OCI-M2 (cell line): ENCODE data around the gene ATG2A.

Source experiments
- DNase-seq: peaks from one replicate; lab custom pipeline; 2025; ENCODE audit not compliant: unreplicated experiment; lab: John Stamatoyannopoulos, UW

Gene ATG2A

GRCh38 chr11:64872790-64873488, 44.1 kb downstream of the ATG2A start:
- DNase-seq = no peak

- no peak for DNase-seq
Observed at GRCh38 chr11:64871492-64871891, 45.5 kb downstream of the ATG2A start.

GRCh38 chr11:64870893-64871466, 46.0 kb downstream of the ATG2A start:
- no peak for DNase-seq

- no peak for DNase-seq
Observed at GRCh38 chr11:64870176-64870892, 46.7 kb downstream of the ATG2A start.

- no peak for DNase-seq
Observed at GRCh38 chr11:64869571-64870175, 47.3 kb downstream of the ATG2A start.

GRCh38 chr11:64868904-64869570, 48.0 kb downstream of the ATG2A start:
- DNase-seq = no peak

GRCh38 chr11:64867748-64868462, 49.1 kb downstream of the ATG2A start:
- no peak for DNase-seq

GRCh38 chr11:64866173-64866491, 50.9 kb downstream of the ATG2A start:
- DNase-seq = no peak

GRCh38 chr11:64865286-64866172, 51.5 kb downstream of the ATG2A start:
- no peak for DNase-seq

- no peak for DNase-seq
Observed at GRCh38 chr11:64864473-64865285, 52.3 kb downstream of the ATG2A start.

- no peak for DNase-seq
Observed at GRCh38 chr11:64864135-64864472, 52.9 kb downstream of the ATG2A start.

- no peak for DNase-seq
Observed at GRCh38 chr11:64863391-64864060, 53.5 kb downstream of the ATG2A start.

GRCh38 chr11:64862987-64863390, 54.0 kb downstream of the ATG2A start:
- no peak for DNase-seq

GRCh38 chr11:64861227-64861975, 55.6 kb downstream of the ATG2A start:
- DNase-seq = no peak

- no peak for DNase-seq
Observed at GRCh38 chr11:64859542-64860414, 57.2 kb downstream of the ATG2A start.

GRCh38 chr11:64858467-64859263, 58.3 kb downstream of the ATG2A start:
- DNase-seq = no peak
